Activated CD8-positive, alpha-beta memory T cell treated with anti-CD3 and anti-CD28 coated beads for 24 hours (primary cell): Measurements from ENCODE around the gene U2AF2.

Experiments
- DNase-seq: peaks from one replicate; pipeline ENCODE4 v3.0.0-alpha.2; 2020

U2AF2 gene

GRCh38 chr19:55720214-55720746 lies 65.4 kb downstream of the U2AF2 start:
- DNase-seq = no peak

GRCh38 chr19:55720801-55721200 lies 66.0 kb downstream of the U2AF2 start:
- no peak for DNase-seq

- DNase-seq = no peak
Observed at GRCh38 chr19:55723491-55723890, 68.7 kb downstream of the U2AF2 start.
